SK-N-SH (cell line): Measurements from ENCODE around the gene BARHL2. TPM values are rescaled to one million over a fixed set of nuclear protein-coding genes. Genes with fewer than 3 reads are reported as not detected.
A peak's percentile ranks its signal among the peaks of the same experiment; 100 is the strongest.

Experiments
- CTCF ChIA-PET: fragments of 300-600, 350-600 bp; formaldehyde crosslinking; extraction: SDS; loops from one replicate; lab custom pipeline; 2021; lab: Yijun Ruan, JAX
- POLR2A ChIA-PET: fragments of 350-600 bp; sonication (Branson Sonifier 250); formaldehyde crosslinking; extraction: SDS; loops from one replicate; lab custom pipeline; 2020; ENCODE audit warnings: antibody characterized with exemption, inconsistent platforms; lab: Yijun Ruan, JAX
- DNase-seq: peaks from one replicate; pipeline ENCODE4 v3.0.0; 2012
- H2AFZ ChIP-seq: fragments of 200-600 bp; sonication (generic); 2 replicates; pipeline ENCODE4 v1.8.1; 2016; ENCODE audit warnings: antibody characterized with exemption, mild to moderate bottlenecking, low read depth
- H3F3A ChIP-seq: fragments of 200-600 bp; sonication (generic); replicated peaks from 2 replicates; pipeline ENCODE3; 2016; ENCODE audit warnings: antibody characterized with exemption, mild to moderate bottlenecking; ENCODE audit not compliant: insufficient read depth
- H3K27ac ChIP-seq, 2 experiments: fragments of 200-500 bp in 1 of 2; fragments of 200-600 bp in 1 of 2; sonication (Bioruptor generic) in 1 of 2; sonication (generic), shearing (Covaris generic) in 1 of 2; 2 replicates each; pipeline versions ENCODE4 v1.5.1 to v1.6.1; 2014 to 2016; ENCODE audit warnings: low read depth in 2 of 2, inconsistent platforms in 1 of 2, low read length in 1 of 2, mild to moderate bottlenecking in 1 of 2, mixed read lengths in 1 of 2
- H3K27me3 ChIP-seq: fragments of 200-600 bp; sonication (generic), shearing (Covaris generic); 2 replicates; pipeline ENCODE4 v1.6.1; 2016; ENCODE audit warnings: mixed run types; ENCODE audit not compliant: insufficient read depth
- H3K36me3 ChIP-seq, 2 experiments: fragments of 200-500 bp in 1 of 2; fragments of 200-600 bp in 1 of 2; sonication (Bioruptor generic) in 1 of 2; sonication (generic) in 1 of 2; replicated peaks in 1 of 2; 2 replicates each; pipeline versions ENCODE3 to v1.5.1; 2014 to 2016; ENCODE audit warnings: low read length in 1 of 2, mild to moderate bottlenecking in 1 of 2; ENCODE audit not compliant: insufficient read depth in 2 of 2, control insufficient read depth in 1 of 2
- H3K4me1 ChIP-seq, 2 experiments: fragments of 200-500 bp in 1 of 2; fragments of 200-600 bp in 1 of 2; sonication (Bioruptor generic) in 1 of 2; sonication (generic), shearing (Covaris generic) in 1 of 2; 2 replicates each; pipeline versions ENCODE4 v1.5.1 to v1.6.1; 2014 to 2016; ENCODE audit warnings: low read depth in 1 of 2, low read length in 1 of 2, mixed run types in 1 of 2; ENCODE audit not compliant: insufficient read depth in 2 of 2, control insufficient read depth in 1 of 2
- H3K4me2 ChIP-seq: fragments of 200-600 bp; sonication (generic), shearing (Covaris generic); 2 replicates; pipeline ENCODE4 v1.6.1; 2017; ENCODE audit warnings: mixed run types
- H3K4me3 ChIP-seq, 2 experiments: fragments of 200-500 bp in 1 of 2; fragments of 200-600 bp in 1 of 2; sonication (Bioruptor generic) in 1 of 2; sonication (generic), shearing (Covaris generic) in 1 of 2; 2 replicates each; pipeline versions ENCODE4 v1.5.1 to v1.8.1; 2014 to 2016; ENCODE audit warnings: low read depth in 2 of 2, inconsistent platforms in 1 of 2, low read length in 1 of 2, mild to moderate bottlenecking in 1 of 2, mixed read lengths in 1 of 2, moderate library complexity in 1 of 2
- H3K79me2 ChIP-seq: fragments of 200-600 bp; sonication (generic); 2 replicates; pipeline ENCODE4 v1.8.1; 2017; ENCODE audit warnings: mild to moderate bottlenecking; ENCODE audit not compliant: insufficient read depth
- H3K9ac ChIP-seq: fragments of 200-600 bp; sonication (generic); 2 replicates; pipeline ENCODE4 v1.6.1; 2017; ENCODE audit warnings: mixed run types
- H3K9me2 ChIP-seq: fragments of 200-600 bp; sonication (generic); 2 replicates; pipeline ENCODE4 v1.6.1; 2017; ENCODE audit warnings: mixed run types
- H3K9me3 ChIP-seq: fragments of 200-600 bp; sonication (generic); 2 replicates; pipeline ENCODE4 v1.6.1; 2017; ENCODE audit warnings: mixed run types, mild to moderate bottlenecking, moderate library complexity
- H4K20me1 ChIP-seq: fragments of 200-600 bp; sonication (generic); 2 replicates; pipeline ENCODE4 v1.6.1; 2017; ENCODE audit warnings: mild to moderate bottlenecking, mixed run types; ENCODE audit not compliant: insufficient read depth
- FOSL2 ChIP-seq: IDR thresholded peaks from 2 replicates; pipeline ENCODE4 v1.4.0; 2012; ENCODE audit warnings: low read depth, mild to moderate bottlenecking, moderate library complexity, borderline replicate concordance
- FOXJ3 ChIP-seq: sonication (generic); formaldehyde crosslinking; IDR thresholded peaks from 2 replicates; pipeline ENCODE4 v1.5.1; 2020; ENCODE audit warnings: mild to moderate bottlenecking, missing genetic modification reagents
- FOXM1 ChIP-seq: IDR thresholded peaks from 2 replicates; pipeline ENCODE4 v1.4.0; 2012; ENCODE audit warnings: low read depth, mild to moderate bottlenecking
- JUND ChIP-seq: IDR thresholded peaks from 2 replicates; pipeline ENCODE4 v1.4.0; 2012
- MEF2A ChIP-seq: IDR thresholded peaks from 2 replicates; pipeline ENCODE4 v1.4.0; 2012; ENCODE audit warnings: low read depth, borderline replicate concordance
- POLR2AphosphoS5 ChIP-seq: IDR thresholded peaks from 2 replicates; pipeline ENCODE4 v1.6.1; 2012; ENCODE audit warnings: low read depth, low read length
- RAD21 ChIP-seq: IDR thresholded peaks from 2 replicates; pipeline ENCODE4 v1.6.1; 2012; ENCODE audit warnings: mild to moderate bottlenecking, low read length
- SIN3A ChIP-seq: IDR thresholded peaks from 2 replicates; pipeline ENCODE4 v1.6.1; 2012; ENCODE audit warnings: low read depth, mild to moderate bottlenecking, low read length, moderate library complexity, borderline replicate concordance
- SMC3 ChIP-seq: IDR thresholded peaks from 2 replicates; pipeline ENCODE4 v1.6.1; 2012; ENCODE audit warnings: low read depth, low read length, improper control_type of control experiment
- TCF12 ChIP-seq: IDR thresholded peaks from 2 replicates; pipeline ENCODE4 v1.4.0; 2012
- USF1 ChIP-seq: IDR thresholded peaks from 2 replicates; pipeline ENCODE4 v1.4.0; 2012; ENCODE audit warnings: low read depth, borderline replicate concordance
- YY1 ChIP-seq: IDR thresholded peaks from 2 replicates; pipeline ENCODE4 v1.4.0; 2012; ENCODE audit warnings: low read depth, mild to moderate bottlenecking
- WGBS: methylation state at CpG from one replicate; pipeline ENCODE4 v1.1.6; 2017; ENCODE audit warnings: low lambda C conversion rate; 5-methylcytosine and 5-hydroxymethylcytosine counted together
- polyA plus RNA-seq, 3 experiments: library from polyadenylated mRNA; depleted of rRNA; stranded (reverse); fragments of >200 nt; gene quantifications; 2 replicates each; pipeline ENCODE4 v1.2.3, GENCODE V29; 2012
- TF ChIP-seq, protein P1 (sequence below): IDR thresholded peaks from 2 replicates; pipeline ENCODE4 v1.6.1; 2012; ENCODE audit warnings: mild to moderate bottlenecking, low read depth, low read length, moderate library complexity
- TF ChIP-seq, protein P2 (sequence below): IDR thresholded peaks from 2 replicates; pipeline ENCODE4 v1.4.0; 2012; ENCODE audit warnings: low read depth
- TF ChIP-seq, protein P3 (sequence below): fragments of 200-600 bp; sonication (generic); IDR thresholded peaks from 2 replicates; pipeline ENCODE4 v1.6.1; 2017; ENCODE audit warnings: antibody characterized with exemption, mild to moderate bottlenecking, moderate library complexity

Gene BARHL2
- polyA plus RNA-seq, 1 of the 3 experiments (the other 2 are of a cell fraction), result not detected

DNA sequence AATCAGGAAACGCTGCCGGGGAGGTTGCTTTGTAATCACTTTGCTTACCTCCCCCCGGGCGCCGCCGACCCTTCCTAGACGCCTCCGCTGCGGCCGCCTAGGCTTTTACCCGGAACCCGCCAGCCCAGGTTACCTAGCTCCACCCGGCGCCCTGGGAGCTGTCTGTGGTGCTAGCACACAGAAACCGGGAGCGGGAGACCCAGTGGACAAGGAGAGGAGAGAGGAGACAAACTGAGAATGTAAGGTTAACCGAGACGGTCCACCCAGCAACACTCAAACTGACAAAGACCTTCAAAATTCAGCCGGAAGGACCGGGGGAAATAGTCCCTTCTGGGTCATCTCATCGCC is 9.8 kb downstream of the BARHL2 start:
- H2AFZ ChIP-seq, result no peak overlapping the region
- DNase-seq, result no peak
- POLR2A ChIA-PET, result no interaction called here
- 3% methylated on average over 17 of the region's 21 CpGs for WGBS
- H3F3A ChIP-seq, result no peaks in the 10 kb centered on the region
- no peak overlapping the region for H3K9ac ChIP-seq
- TF ChIP-seq, protein P1, sequence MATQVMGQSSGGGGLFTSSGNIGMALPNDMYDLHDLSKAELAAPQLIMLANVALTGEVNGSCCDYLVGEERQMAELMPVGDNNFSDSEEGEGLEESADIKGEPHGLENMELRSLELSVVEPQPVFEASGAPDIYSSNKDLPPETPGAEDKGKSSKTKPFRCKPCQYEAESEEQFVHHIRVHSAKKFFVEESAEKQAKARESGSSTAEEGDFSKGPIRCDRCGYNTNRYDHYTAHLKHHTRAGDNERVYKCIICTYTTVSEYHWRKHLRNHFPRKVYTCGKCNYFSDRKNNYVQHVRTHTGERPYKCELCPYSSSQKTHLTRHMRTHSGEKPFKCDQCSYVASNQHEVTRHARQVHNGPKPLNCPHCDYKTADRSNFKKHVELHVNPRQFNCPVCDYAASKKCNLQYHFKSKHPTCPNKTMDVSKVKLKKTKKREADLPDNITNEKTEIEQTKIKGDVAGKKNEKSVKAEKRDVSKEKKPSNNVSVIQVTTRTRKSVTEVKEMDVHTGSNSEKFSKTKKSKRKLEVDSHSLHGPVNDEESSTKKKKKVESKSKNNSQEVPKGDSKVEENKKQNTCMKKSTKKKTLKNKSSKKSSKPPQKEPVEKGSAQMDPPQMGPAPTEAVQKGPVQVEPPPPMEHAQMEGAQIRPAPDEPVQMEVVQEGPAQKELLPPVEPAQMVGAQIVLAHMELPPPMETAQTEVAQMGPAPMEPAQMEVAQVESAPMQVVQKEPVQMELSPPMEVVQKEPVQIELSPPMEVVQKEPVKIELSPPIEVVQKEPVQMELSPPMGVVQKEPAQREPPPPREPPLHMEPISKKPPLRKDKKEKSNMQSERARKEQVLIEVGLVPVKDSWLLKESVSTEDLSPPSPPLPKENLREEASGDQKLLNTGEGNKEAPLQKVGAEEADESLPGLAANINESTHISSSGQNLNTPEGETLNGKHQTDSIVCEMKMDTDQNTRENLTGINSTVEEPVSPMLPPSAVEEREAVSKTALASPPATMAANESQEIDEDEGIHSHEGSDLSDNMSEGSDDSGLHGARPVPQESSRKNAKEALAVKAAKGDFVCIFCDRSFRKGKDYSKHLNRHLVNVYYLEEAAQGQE, result peak; percentile 96
- TF ChIP-seq FOXM1, result no peak
- TF ChIP-seq POLR2AphosphoS5, result no peak
- no peaks in the 10 kb centered on the region for H4K20me1 ChIP-seq
- CTCF ChIA-PET, result interaction anchor here (0.6 to 2.4 kb wide), 4 partner anchors 12 to 1816 kb away, joined by 4 to 13 read pairs (median 4); partner anchors contain the start of gene GTF2B
- no peaks in the 10 kb centered on the region for H3K9me3 ChIP-seq
- H3K36me3 ChIP-seq, result no peaks in the 10 kb centered on the region
- H3K27me3 ChIP-seq, result peaks cover 78% of the 10 kb centered on the region
- no peaks in the 10 kb centered on the region; a peak in 2 of 4 replicates for H3K4me1 ChIP-seq
- peak overlapping the region; percentile 72 for H3K4me2 ChIP-seq
- H3K27ac ChIP-seq, result no peak overlapping the region
- H3K79me2 ChIP-seq, result no peaks in the 10 kb centered on the region
- no peak overlapping the region; a peak in 1 of 4 replicates for H3K4me3 ChIP-seq
- H3K9me2 ChIP-seq, result no peaks in the 10 kb centered on the region

DNA sequence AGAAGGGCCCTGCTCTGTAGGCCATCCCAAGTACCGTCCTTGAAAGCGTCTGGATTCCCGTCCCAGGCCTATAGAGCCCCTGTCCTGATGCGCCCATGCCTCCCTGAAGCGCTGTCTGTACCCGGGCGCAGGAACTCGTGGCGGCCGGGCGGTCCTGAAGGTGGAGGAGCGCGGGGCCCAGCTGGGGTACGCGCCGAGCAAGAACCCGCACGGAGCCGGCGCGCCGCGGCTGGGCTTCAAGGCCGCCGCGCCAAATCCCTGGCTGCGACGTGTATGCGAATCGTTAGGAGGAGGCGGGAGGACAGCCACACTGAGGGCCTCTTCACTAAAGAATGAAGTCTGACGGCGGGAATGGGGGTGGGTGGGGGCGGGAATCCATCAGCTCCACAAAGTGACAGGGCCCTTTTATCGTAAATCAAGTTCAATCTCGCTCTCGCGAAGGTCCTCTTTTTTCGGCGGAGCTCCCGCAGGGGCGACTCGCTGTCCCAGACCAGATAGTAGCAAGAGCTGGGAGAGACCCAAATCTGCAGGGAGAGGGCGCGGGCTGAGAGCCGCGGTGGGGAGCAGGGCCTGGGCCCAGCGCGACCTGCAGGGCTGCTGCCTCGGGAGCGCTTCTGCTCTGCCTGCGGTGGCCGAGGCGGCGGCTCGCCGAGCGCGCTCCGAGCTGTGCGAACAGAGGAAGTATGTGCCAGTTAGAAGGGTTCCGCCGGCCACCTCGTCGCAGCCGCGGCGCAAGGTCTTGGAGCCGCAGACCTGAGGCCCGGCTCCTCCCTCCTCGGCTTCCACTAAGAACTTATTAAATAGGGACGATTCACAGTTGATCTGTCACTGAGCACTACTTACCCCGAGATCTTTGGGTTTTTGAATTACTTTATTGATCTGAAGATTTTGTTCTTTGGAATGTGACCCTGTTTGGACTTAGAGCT is 10.4 kb downstream of the BARHL2 start:
- no peaks in the 10 kb centered on the region for H3K9me3 ChIP-seq
- H3K4me3 ChIP-seq, result peak overlapping the region in 1 of 2 experiments; percentile 35; a peak in 1 of 4 replicates
- no peaks in the 10 kb centered on the region for H3K79me2 ChIP-seq
- CTCF ChIA-PET, result interaction anchor here (0.6 to 2.4 kb wide), 5 partner anchors 10 to 1816 kb away, joined by 3 to 13 read pairs (median 4); partner anchors contain the start of genes BARHL2 and GTF2B
- H3K27ac ChIP-seq, result no peak overlapping the region
- POLR2A ChIA-PET, result no interaction called here
- no peaks in the 10 kb centered on the region for H3K36me3 ChIP-seq
- H3K9ac ChIP-seq, result no peak overlapping the region
- H3K4me2 ChIP-seq, result peak overlapping the region; percentile 72
- peak; percentile 56 for DNase-seq
- H2AFZ ChIP-seq, result no peak overlapping the region
- no peaks in the 10 kb centered on the region for H3K9me2 ChIP-seq
- 7% methylated on average over 28 of the region's 73 CpGs for WGBS
- H3K27me3 ChIP-seq, result peaks cover 71% of the 10 kb centered on the region
- no peaks in the 10 kb centered on the region for H4K20me1 ChIP-seq
- no peaks in the 10 kb centered on the region; a peak in 2 of 4 replicates for H3K4me1 ChIP-seq
- no peaks in the 10 kb centered on the region for H3F3A ChIP-seq
- TF ChIP-seq, protein P1, result no peak
- TF ChIP-seq FOSL2 (no peak), POLR2AphosphoS5 (no peak), USF1 (no peak), RAD21 (no peak), TCF12 (no peak), FOXJ3 (no peak), YY1 (no peak), MEF2A (no peak), JUND (no peak), SIN3A (no peak), SMC3 (no peak)
- TF ChIP-seq, protein P2, sequence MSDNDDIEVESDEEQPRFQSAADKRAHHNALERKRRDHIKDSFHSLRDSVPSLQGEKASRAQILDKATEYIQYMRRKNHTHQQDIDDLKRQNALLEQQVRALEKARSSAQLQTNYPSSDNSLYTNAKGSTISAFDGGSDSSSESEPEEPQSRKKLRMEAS, result no peak
- TF ChIP-seq, protein P3, sequence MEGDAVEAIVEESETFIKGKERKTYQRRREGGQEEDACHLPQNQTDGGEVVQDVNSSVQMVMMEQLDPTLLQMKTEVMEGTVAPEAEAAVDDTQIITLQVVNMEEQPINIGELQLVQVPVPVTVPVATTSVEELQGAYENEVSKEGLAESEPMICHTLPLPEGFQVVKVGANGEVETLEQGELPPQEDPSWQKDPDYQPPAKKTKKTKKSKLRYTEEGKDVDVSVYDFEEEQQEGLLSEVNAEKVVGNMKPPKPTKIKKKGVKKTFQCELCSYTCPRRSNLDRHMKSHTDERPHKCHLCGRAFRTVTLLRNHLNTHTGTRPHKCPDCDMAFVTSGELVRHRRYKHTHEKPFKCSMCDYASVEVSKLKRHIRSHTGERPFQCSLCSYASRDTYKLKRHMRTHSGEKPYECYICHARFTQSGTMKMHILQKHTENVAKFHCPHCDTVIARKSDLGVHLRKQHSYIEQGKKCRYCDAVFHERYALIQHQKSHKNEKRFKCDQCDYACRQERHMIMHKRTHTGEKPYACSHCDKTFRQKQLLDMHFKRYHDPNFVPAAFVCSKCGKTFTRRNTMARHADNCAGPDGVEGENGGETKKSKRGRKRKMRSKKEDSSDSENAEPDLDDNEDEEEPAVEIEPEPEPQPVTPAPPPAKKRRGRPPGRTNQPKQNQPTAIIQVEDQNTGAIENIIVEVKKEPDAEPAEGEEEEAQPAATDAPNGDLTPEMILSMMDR, result no peak
